Neuronal stem cell (in vitro differentiated cells): ENCODE results near the gene TMEM164.

ENCODE experiments used
- DNase-seq: peaks from one replicate; pipeline ENCODE4 v3.0.0-alpha.2; 2013; ENCODE audit warnings: low spot score
- H2AFZ ChIP-seq: one replicate; pipeline ENCODE4 v1.6.1; 2013; ENCODE audit warnings: mild to moderate bottlenecking, low read length, inconsistent platforms
- H2AK5ac ChIP-seq: 2 replicates; pipeline ENCODE4 v1.6.1; 2013; ENCODE audit warnings: low read depth, mild to moderate bottlenecking, inconsistent platforms, low read length, moderate library complexity, mixed read lengths
- H2BK120ac ChIP-seq: 2 replicates; pipeline ENCODE4 v1.6.1; 2013; ENCODE audit warnings: low read depth, mild to moderate bottlenecking, inconsistent platforms, low read length, moderate library complexity, mixed read lengths
- H2BK12ac ChIP-seq: one replicate; pipeline ENCODE4 v1.6.1; 2013; ENCODE audit warnings: low read length, inconsistent platforms
- H2BK15ac ChIP-seq: 2 replicates; pipeline ENCODE4 v1.6.1; 2013; ENCODE audit warnings: mild to moderate bottlenecking, low read length, inconsistent platforms, mixed read lengths
- H2BK5ac ChIP-seq: one replicate; pipeline ENCODE4 v1.6.1; 2013; ENCODE audit warnings: inconsistent platforms, mild to moderate bottlenecking, low read length, moderate library complexity
- H3K14ac ChIP-seq: one replicate; pipeline ENCODE4 v1.6.1; 2013; ENCODE audit warnings: low read length, inconsistent platforms
- H3K18ac ChIP-seq: 2 replicates; pipeline ENCODE4 v1.6.1; 2013; ENCODE audit warnings: low read length, inconsistent platforms
- H3K23ac ChIP-seq: 2 replicates; pipeline ENCODE4 v1.6.1; 2013; ENCODE audit warnings: low read depth, mild to moderate bottlenecking, mixed read lengths, low read length, inconsistent platforms; ENCODE audit not compliant: poor library complexity
- H3K27ac ChIP-seq: replicated peaks from 3 replicates; pipeline ENCODE4 v1.5.1; 2013; ENCODE audit warnings: low read length, inconsistent platforms
- H3K27me3 ChIP-seq, 3 experiments: 2 replicates each; pipeline ENCODE4 v1.6.1; 2013; ENCODE audit warnings: low read length in 3 of 3, mild to moderate bottlenecking in 2 of 3, inconsistent platforms in 1 of 3, low read depth in 1 of 3, mixed read lengths in 1 of 3, moderate library complexity in 1 of 3; ENCODE audit not compliant: control insufficient read depth in 3 of 3, insufficient read depth in 3 of 3
- H3K36me3 ChIP-seq, 2 donors: replicated peaks in 1 of 2; 2 replicates each; pipeline ENCODE4 v1.6.1; 2013; ENCODE audit warnings: low read length in 2 of 2; ENCODE audit not compliant: control insufficient read depth in 2 of 2, insufficient read depth in 2 of 2
- H3K4ac ChIP-seq: 2 replicates; pipeline ENCODE4 v1.6.1; 2013; ENCODE audit warnings: inconsistent platforms, mild to moderate bottlenecking, low read length, moderate library complexity
- H3K4me1 ChIP-seq, 2 donors: 1 replicate in 1 of 2; 2 replicates in 1 of 2; pipeline ENCODE4 v1.6.1; 2013; ENCODE audit warnings: low read length in 2 of 2, low read depth in 1 of 2; ENCODE audit not compliant: control insufficient read depth in 2 of 2, insufficient read depth in 1 of 2
- H3K4me2 ChIP-seq: one replicate; pipeline ENCODE4 v1.6.1; 2013; ENCODE audit warnings: mild to moderate bottlenecking, low read length, inconsistent platforms; ENCODE audit not compliant: insufficient read depth, poor library complexity, severe bottlenecking
- H3K4me3 ChIP-seq, 2 donors: 2 replicates each; pipeline ENCODE4 v1.5.1; 2013; ENCODE audit warnings: low read length in 2 of 2, mild to moderate bottlenecking in 2 of 2, inconsistent platforms in 1 of 2, moderate library complexity in 1 of 2
- H3K79me1 ChIP-seq: one replicate; pipeline ENCODE4 v1.6.1; 2013; ENCODE audit warnings: low read depth, mild to moderate bottlenecking, inconsistent platforms, low read length, moderate library complexity
- H3K9ac ChIP-seq: one replicate; pipeline ENCODE4 v1.6.1; 2013; ENCODE audit warnings: mild to moderate bottlenecking, low read depth, low read length, inconsistent platforms; ENCODE audit not compliant: poor library complexity
- H3K9me3 ChIP-seq, 2 donors: replicated peaks in 1 of 2; 2 replicates each; pipeline versions ENCODE3 to v1.6.1; 2013; ENCODE audit warnings: low read length in 2 of 2, mild to moderate bottlenecking in 2 of 2, inconsistent platforms in 1 of 2, low read depth in 1 of 2, mixed read lengths in 1 of 2, moderate library complexity in 1 of 2; ENCODE audit not compliant: control insufficient read depth in 2 of 2, insufficient read depth in 1 of 2
- H4K8ac ChIP-seq: one replicate; pipeline ENCODE4 v1.6.1; 2013; ENCODE audit warnings: low read depth, mild to moderate bottlenecking, inconsistent platforms, low read length, moderate library complexity
- H4K91ac ChIP-seq: one replicate; pipeline ENCODE4 v1.6.1; 2013; ENCODE audit warnings: low read length, low read depth, mild to moderate bottlenecking, inconsistent platforms; ENCODE audit not compliant: poor library complexity
- WGBS, 2 donors: extraction: QIAGEN DNeasy Blood & Tissue Kit; methylation state at CpG; one replicate each; pipeline ENCODE4 v1.1.7; 2013; ENCODE audit warnings: missing lambda C conversion rate in 2 of 2, mixed read lengths in 1 of 2; ENCODE audit not compliant: insufficient read length in 2 of 2, insufficient replicate concordance in 1 of 2; ENCODE audit errors: extremely low coverage in 2 of 2; 5-methylcytosine and 5-hydroxymethylcytosine counted together

TMEM164 gene

GRCh38 chrX:110003167-110004156, 548 bp downstream of the TMEM164 start:
- Histone ChIP-seq H2BK5ac (no peak overlapping the region), H2BK12ac (peak overlapping the region; percentile 41), H4K91ac (no peak overlapping the region), H3K4me1 (peaks cover 7 to 10% of the 10 kb centered on the region in 2 donors), H3K4me2 (peak overlapping the region; percentile 54), H3K36me3 (peaks cover 0 to 5% of the 10 kb centered on the region in 2 donors), H3K9ac (peak overlapping the region; percentile 88), H3K18ac (peak overlapping the region; percentile 76), H3K79me1 (peaks cover 4% of the 10 kb centered on the region), H3K27ac (peak overlapping the region; percentile 51), H3K4me3 (peak overlapping the region; percentile 62 to 92), H3K27me3 (peaks cover 0 to 3% (median 0%) of the 10 kb centered on the region in 3 experiments), H3K14ac (peak overlapping the region; percentile 89), H4K8ac (no peak overlapping the region), H2BK120ac (no peak overlapping the region), H3K4ac (no peak overlapping the region), H3K23ac (no peak overlapping the region), H3K9me3 (no peaks in the 10 kb centered on the region), H2AK5ac (no peak overlapping the region), H2AFZ (peak overlapping the region; percentile 90), H2BK15ac (no peak overlapping the region)
- no CpG with 5 or more reads among the region's 46 CpGs for WGBS, 2 donors
- no peak for DNase-seq

- H2BK120ac ChIP-seq = no peak overlapping the region
- H3K9ac ChIP-seq = no peak overlapping the region
- WGBS, 2 donors = no CpG with 5 or more reads among the region's 8 CpGs
- peak overlapping the region; percentile 14 for H3K4me2 ChIP-seq
- no peak overlapping the region for H2BK5ac ChIP-seq
- no peak overlapping the region for H3K14ac ChIP-seq
- peaks cover 0 to 5% (median 0%) of the 10 kb centered on the region in 3 experiments for H3K27me3 ChIP-seq
- H4K8ac ChIP-seq = no peak overlapping the region
- no peak overlapping the region for H3K27ac ChIP-seq
- H3K18ac ChIP-seq = no peak overlapping the region
- H3K4ac ChIP-seq = no peak overlapping the region
- no peak overlapping the region for H2AFZ ChIP-seq
- no peak overlapping the region for H2AK5ac ChIP-seq
- H3K4me3 ChIP-seq = peak overlapping the region in 1 of 2 donors; percentile 62
- no peaks in the 10 kb centered on the region for H3K9me3 ChIP-seq
- H3K79me1 ChIP-seq = peaks cover 4% of the 10 kb centered on the region
- H2BK12ac ChIP-seq = no peak overlapping the region
- H2BK15ac ChIP-seq = no peak overlapping the region
- peaks cover 0 to 5% of the 10 kb centered on the region in 2 donors for H3K36me3 ChIP-seq
- no peak overlapping the region for H4K91ac ChIP-seq
- peaks cover 7 to 10% of the 10 kb centered on the region in 2 donors for H3K4me1 ChIP-seq
- no peak overlapping the region for H3K23ac ChIP-seq
- no peak for DNase-seq
These were observed 1.3 kb downstream of the TMEM164 start for GRCh38 chrX:110004215-110004614.

- no peak for DNase-seq
- H3K4ac ChIP-seq = no peak overlapping the region
- H3K9ac ChIP-seq = no peak overlapping the region
- no peak overlapping the region for H4K91ac ChIP-seq
- H2AK5ac ChIP-seq = no peak overlapping the region
- H3K4me1 ChIP-seq = peaks cover 7 to 10% of the 10 kb centered on the region in 2 donors
- no peak overlapping the region for H2BK5ac ChIP-seq
- H2BK15ac ChIP-seq = no peak overlapping the region
- no peak overlapping the region for H3K4me3 ChIP-seq
- no peak overlapping the region for H2AFZ ChIP-seq
- no peak overlapping the region for H2BK120ac ChIP-seq
- no peak overlapping the region for H3K14ac ChIP-seq
- no peak overlapping the region for H4K8ac ChIP-seq
- WGBS, 2 donors = no CpG with 5 or more reads among the region's 3 CpGs
- H3K4me2 ChIP-seq = no peak overlapping the region
- H2BK12ac ChIP-seq = no peak overlapping the region
- H3K18ac ChIP-seq = no peak overlapping the region
- peaks cover 4% of the 10 kb centered on the region for H3K79me1 ChIP-seq
- peaks cover 0 to 5% of the 10 kb centered on the region in 2 donors for H3K36me3 ChIP-seq
- H3K27me3 ChIP-seq = peaks cover 0 to 5% (median 0%) of the 10 kb centered on the region in 3 experiments
- no peaks in the 10 kb centered on the region for H3K9me3 ChIP-seq
- H3K27ac ChIP-seq = no peak overlapping the region
- no peak overlapping the region for H3K23ac ChIP-seq
These were observed 1.9 kb downstream of the TMEM164 start for GRCh38 chrX:110004731-110005369.

GRCh38 chrX:110006161-110006560, 3.2 kb downstream of the TMEM164 start:
- no peak for DNase-seq
- Histone ChIP-seq H3K9ac (no peak overlapping the region), H4K8ac (no peak overlapping the region), H3K27ac (no peak overlapping the region), H2BK15ac (no peak overlapping the region), H2AK5ac (no peak overlapping the region), H3K4ac (no peak overlapping the region), H2BK120ac (no peak overlapping the region), H3K4me2 (no peak overlapping the region), H2BK5ac (no peak overlapping the region), H3K4me3 (no peak overlapping the region), H2AFZ (no peak overlapping the region), H3K79me1 (peaks cover 4% of the 10 kb centered on the region), H3K9me3 (no peaks in the 10 kb centered on the region), H3K27me3 (peaks cover 0 to 2% (median 0%) of the 10 kb centered on the region in 3 experiments), H3K23ac (no peak overlapping the region), H2BK12ac (no peak overlapping the region), H4K91ac (no peak overlapping the region), H3K14ac (no peak overlapping the region), H3K4me1 (peaks cover 7 to 10% of the 10 kb centered on the region in 2 donors), H3K18ac (no peak overlapping the region), H3K36me3 (peaks cover 0 to 9% of the 10 kb centered on the region in 2 donors)
- WGBS, 2 donors = no CpG with 5 or more reads among the region's 2 CpGs
